Mammary microvascular endothelial cell (primary cell): ENCODE data around the gene RND1. TPM values are rescaled to one million over a fixed set of nuclear protein-coding genes. Genes with fewer than 3 reads are reported as not detected.

ENCODE experiments used
- total RNA-seq: library from RNA; depleted of rRNA; stranded (reverse); fragments of >200 nt; gene quantifications from 2 replicates; pipeline ENCODE4 v1.2.3, GENCODE V29; 2015

RND1 gene
- 4.1 and 5.3 TPM in 2 replicates for total RNA-seq

GRCh38 chr12:48865281-48866051 lies at the start of gene RND1:
TSS of gene RND1 (minus strand) at chr12:48865870. CDS start at chr12:48865767, 103 bp downstream.

GRCh38 chr12:48851883-48852733 lies 13.6 kb downstream of the RND1 start, which contains the start of gene DDX23:
TSS of gene DDX23 (minus strand) at chr12:48852163. CDS start at chr12:48845782, 6,381 bp downstream.

GRCh38 chr12:48817873-48818830 lies 47.5 kb downstream of the RND1 start, which contains the start of gene CACNB3:
TSS of gene CACNB3 (plus strand) at chr12:48818496. CDS start at chr12:48818930, 434 bp downstream.

Other genes with a start within 250 kb of the RND1 start
- 17.8 and 24.4 TPM in 2 replicates for gene KANSL2, start 183.6 kb downstream of the RND1 start, total RNA-seq
- gene CCNT1, start 149.2 kb downstream of the RND1 start, total RNA-seq, result 11.0 and 12.5 TPM in 2 replicates
- gene ADCY6, start 76.8 kb downstream of the RND1 start, total RNA-seq, result 16.9 and 19.7 TPM in 2 replicates
- 9.0 and 19.5 TPM in 2 replicates for gene CACNB3, start 47.4 kb downstream of the RND1 start, total RNA-seq
- gene DDX23, start 13.7 kb downstream of the RND1 start, total RNA-seq, result 73.7 and 74.7 TPM in 2 replicates
- 25.8 and 28.5 TPM in 2 replicates for gene FKBP11, start 59.6 kb upstream of the RND1 start, total RNA-seq
- gene ARF3, start 91.6 kb upstream of the RND1 start, total RNA-seq, result 109 and 119 TPM in 2 replicates
- not detected in 2 replicates for gene WNT10B, start 105.9 kb upstream of the RND1 start, total RNA-seq
- gene WNT1, start 112.5 kb upstream of the RND1 start, total RNA-seq, result not detected in 2 replicates
- gene DDN, start 133.5 kb upstream of the RND1 start, total RNA-seq, result under 0.01 TPM in 1 of 2 replicates, not detected in the other
- gene PRKAG1, start 152.9 kb upstream of the RND1 start, total RNA-seq, result 39.6 and 41.2 TPM in 2 replicates
- gene KMT2D, start 194.9 kb upstream of the RND1 start, total RNA-seq, result 15.9 and 39.8 TPM in 2 replicates
- gene RHEBL1, start 204.1 kb upstream of the RND1 start, total RNA-seq, result 5.4 and 6.9 TPM in 2 replicates
- gene DHH, start 228.9 kb upstream of the RND1 start, total RNA-seq, result 3.5 and 4.4 TPM in 2 replicates
- 32.2 and 51.6 TPM in 2 replicates for gene LMBR1L, start 245.0 kb upstream of the RND1 start, total RNA-seq